ENCODE data around the gene REPIN1.

The REPIN1 gene

DNA sequence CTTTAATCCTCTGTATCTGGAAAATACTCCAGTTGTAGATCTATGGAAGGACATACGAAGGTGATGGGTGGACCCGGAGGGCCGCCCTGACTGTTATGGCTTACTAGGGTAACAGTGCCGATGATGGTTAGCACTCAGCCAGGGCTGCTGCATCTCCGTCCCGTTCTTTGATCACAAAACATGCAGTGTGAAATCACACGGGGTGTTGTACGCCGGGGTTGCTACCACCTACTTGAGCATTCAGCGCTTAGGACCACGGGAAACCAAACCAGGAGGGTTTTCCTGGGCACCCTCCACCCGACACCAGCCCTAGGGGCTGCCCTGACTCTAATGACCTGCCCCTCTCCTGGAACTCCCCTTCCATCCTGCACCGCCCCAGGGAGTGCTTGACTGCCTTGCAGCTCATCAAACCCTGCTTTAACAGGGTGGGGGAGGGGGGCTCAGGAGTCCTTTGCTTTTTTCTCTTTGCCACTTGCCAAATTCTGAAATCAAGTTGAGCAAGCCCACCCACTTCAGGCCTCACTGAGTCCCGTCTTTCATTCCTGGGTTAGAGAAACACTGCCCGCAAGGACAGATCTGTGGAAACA, 30.9 kb downstream of the REPIN1 start:
- no peak overlapping the region for H3K27ac ChIP-seq (replicated peaks)
- no peak overlapping the region for H3K4me3 ChIP-seq (replicated peaks; ENCODE audit: insufficient read depth, low read length)
- no peaks in the 10 kb centered on the region for H3K27me3 ChIP-seq (ENCODE audit: insufficient read depth, poor library complexity, severe bottlenecking)
- TF ChIP-seq, protein P1, sequence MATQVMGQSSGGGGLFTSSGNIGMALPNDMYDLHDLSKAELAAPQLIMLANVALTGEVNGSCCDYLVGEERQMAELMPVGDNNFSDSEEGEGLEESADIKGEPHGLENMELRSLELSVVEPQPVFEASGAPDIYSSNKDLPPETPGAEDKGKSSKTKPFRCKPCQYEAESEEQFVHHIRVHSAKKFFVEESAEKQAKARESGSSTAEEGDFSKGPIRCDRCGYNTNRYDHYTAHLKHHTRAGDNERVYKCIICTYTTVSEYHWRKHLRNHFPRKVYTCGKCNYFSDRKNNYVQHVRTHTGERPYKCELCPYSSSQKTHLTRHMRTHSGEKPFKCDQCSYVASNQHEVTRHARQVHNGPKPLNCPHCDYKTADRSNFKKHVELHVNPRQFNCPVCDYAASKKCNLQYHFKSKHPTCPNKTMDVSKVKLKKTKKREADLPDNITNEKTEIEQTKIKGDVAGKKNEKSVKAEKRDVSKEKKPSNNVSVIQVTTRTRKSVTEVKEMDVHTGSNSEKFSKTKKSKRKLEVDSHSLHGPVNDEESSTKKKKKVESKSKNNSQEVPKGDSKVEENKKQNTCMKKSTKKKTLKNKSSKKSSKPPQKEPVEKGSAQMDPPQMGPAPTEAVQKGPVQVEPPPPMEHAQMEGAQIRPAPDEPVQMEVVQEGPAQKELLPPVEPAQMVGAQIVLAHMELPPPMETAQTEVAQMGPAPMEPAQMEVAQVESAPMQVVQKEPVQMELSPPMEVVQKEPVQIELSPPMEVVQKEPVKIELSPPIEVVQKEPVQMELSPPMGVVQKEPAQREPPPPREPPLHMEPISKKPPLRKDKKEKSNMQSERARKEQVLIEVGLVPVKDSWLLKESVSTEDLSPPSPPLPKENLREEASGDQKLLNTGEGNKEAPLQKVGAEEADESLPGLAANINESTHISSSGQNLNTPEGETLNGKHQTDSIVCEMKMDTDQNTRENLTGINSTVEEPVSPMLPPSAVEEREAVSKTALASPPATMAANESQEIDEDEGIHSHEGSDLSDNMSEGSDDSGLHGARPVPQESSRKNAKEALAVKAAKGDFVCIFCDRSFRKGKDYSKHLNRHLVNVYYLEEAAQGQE (IDR thresholded peaks at IDR 0.05; ENCODE audit: insufficient replicate concordance, low read depth) = no peak
- TF ChIP-seq, protein P2, sequence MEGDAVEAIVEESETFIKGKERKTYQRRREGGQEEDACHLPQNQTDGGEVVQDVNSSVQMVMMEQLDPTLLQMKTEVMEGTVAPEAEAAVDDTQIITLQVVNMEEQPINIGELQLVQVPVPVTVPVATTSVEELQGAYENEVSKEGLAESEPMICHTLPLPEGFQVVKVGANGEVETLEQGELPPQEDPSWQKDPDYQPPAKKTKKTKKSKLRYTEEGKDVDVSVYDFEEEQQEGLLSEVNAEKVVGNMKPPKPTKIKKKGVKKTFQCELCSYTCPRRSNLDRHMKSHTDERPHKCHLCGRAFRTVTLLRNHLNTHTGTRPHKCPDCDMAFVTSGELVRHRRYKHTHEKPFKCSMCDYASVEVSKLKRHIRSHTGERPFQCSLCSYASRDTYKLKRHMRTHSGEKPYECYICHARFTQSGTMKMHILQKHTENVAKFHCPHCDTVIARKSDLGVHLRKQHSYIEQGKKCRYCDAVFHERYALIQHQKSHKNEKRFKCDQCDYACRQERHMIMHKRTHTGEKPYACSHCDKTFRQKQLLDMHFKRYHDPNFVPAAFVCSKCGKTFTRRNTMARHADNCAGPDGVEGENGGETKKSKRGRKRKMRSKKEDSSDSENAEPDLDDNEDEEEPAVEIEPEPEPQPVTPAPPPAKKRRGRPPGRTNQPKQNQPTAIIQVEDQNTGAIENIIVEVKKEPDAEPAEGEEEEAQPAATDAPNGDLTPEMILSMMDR (IDR thresholded peaks at IDR 0.05; ENCODE audit: insufficient read depth, low read length) = no peak
- TF ChIP-seq GABPA (IDR thresholded peaks at IDR 0.05; ENCODE audit: low read depth) (no peak), SPI1 (IDR thresholded peaks at IDR 0.05; ENCODE audit: borderline replicate concordance, low read depth) (no peak), POLR2AphosphoS5 (IDR thresholded peaks at IDR 0.05; ENCODE audit: low read depth) (no peak)
- DNase-seq (ENCODE audit: low read depth in 1 of 2, low spot score in 1 of 2) = no peak

DNA sequence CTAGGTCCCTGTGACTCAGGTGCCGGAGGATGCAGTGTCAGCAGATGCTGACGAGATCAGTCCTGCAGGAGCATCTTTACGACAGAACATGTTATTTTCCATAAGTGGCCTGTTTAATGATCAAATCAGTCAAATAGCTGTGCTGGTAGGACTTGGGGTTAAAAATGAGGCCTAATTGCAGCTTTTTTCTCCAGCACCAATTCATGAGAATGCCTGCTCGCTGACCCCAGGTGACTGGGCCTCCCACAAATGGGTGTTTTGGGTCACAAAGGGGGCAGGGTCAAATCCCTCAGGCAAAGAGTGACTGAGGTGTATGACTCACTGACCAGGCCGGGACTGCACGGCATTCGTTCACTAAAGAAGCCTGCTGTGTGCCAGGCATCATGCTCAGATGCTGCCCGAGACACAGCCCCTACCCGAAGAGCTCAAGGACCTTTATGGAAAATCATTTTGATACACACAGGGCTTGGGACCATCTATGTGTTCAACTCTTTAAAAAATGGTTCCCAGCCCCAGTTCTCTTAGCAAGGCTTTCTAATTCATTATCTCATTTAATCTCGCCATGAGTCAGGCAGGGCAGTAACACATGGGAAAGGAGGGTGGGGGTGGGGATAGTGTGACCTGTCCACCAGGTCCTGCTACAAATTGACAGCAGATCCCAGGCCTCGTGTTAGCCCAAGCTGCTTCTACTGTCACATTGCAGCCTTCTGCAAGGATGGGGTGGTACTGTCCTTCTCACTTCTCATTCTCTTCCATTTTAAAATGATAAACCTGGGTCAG, 31.6 kb downstream of the REPIN1 start:
- no peak for DNase-seq (ENCODE audit: low read depth in 1 of 2, low spot score in 1 of 2)
- Histone ChIP-seq H3K27ac (replicated peaks) (no peak overlapping the region), H3K27me3 (ENCODE audit: insufficient read depth, poor library complexity, severe bottlenecking) (no peaks in the 10 kb centered on the region), H3K4me3 (replicated peaks; ENCODE audit: insufficient read depth, low read length) (no peak overlapping the region)
- TF ChIP-seq, protein P2 (IDR thresholded peaks at IDR 0.05; ENCODE audit: insufficient read depth, low read length) = no peak
- no peak for TF ChIP-seq POLR2AphosphoS5 (IDR thresholded peaks at IDR 0.05; ENCODE audit: low read depth)
- TF ChIP-seq SPI1 (IDR thresholded peaks at IDR 0.05; ENCODE audit: borderline replicate concordance, low read depth) = no peak
- TF ChIP-seq, protein P1 (IDR thresholded peaks at IDR 0.05; ENCODE audit: insufficient replicate concordance, low read depth) = no peak
- TF ChIP-seq GABPA (IDR thresholded peaks at IDR 0.05; ENCODE audit: low read depth) = no peak

DNA sequence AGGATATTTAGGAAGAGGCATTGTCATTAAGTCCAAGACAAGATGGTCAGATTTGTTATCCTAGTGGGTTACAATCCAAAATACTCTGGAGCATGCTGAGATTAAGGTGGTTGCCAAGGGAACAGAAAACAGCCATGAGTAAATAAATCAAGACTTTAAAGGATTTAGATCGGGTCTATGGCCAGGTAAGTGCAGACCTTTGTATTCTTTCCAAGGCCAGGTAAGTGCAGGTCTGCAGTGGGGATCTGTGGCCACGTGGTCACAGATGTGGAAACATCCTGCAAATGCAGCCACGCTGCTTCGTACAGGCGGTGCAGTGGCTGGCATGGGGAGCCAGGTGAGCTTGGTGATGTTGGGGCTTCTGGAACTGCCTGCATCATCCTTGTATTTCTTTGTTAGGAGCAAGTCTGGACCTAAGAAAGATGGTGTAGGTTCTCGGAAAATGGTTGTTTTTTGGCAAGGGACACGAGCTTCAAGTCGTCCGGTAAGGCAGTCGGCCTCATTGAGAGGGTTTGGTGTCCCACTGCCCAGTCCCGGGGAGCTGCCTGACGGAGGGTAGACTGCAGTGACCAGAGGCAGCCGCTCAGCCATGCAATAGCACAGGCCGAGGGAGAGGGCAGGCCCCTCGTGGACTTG, 32.3 kb downstream of the REPIN1 start:
- no peak for TF ChIP-seq SPI1 (IDR thresholded peaks at IDR 0.05; ENCODE audit: borderline replicate concordance, low read depth)
- TF ChIP-seq POLR2AphosphoS5 (IDR thresholded peaks at IDR 0.05; ENCODE audit: low read depth) = no peak
- TF ChIP-seq, protein P1 (IDR thresholded peaks at IDR 0.05; ENCODE audit: insufficient replicate concordance, low read depth) = no peak
- TF ChIP-seq, protein P2 (IDR thresholded peaks at IDR 0.05; ENCODE audit: insufficient read depth, low read length) = no peak
- TF ChIP-seq GABPA (IDR thresholded peaks at IDR 0.05; ENCODE audit: low read depth) = no peak
- no peak overlapping the region for H3K27ac ChIP-seq (replicated peaks)
- no peak for DNase-seq (ENCODE audit: low read depth in 1 of 2, low spot score in 1 of 2)
- H3K27me3 ChIP-seq (ENCODE audit: insufficient read depth, poor library complexity, severe bottlenecking) = no peaks in the 10 kb centered on the region
- H3K4me3 ChIP-seq (replicated peaks; ENCODE audit: insufficient read depth, low read length) = no peak overlapping the region

All from HL-60 (cell line).